OCI-LY7 (cell line): Measurements from ENCODE around the gene LSS. TPM values are rescaled to one million over a fixed set of nuclear protein-coding genes. Genes with fewer than 3 reads are reported as not detected.
"Not testable (repeated sequence)": the region's sequence is repeated elsewhere in the genome, so short reads cannot be mapped to it uniquely, and the experiment has no call there.

Experiments used
- BruUV-seq: library from RNA; stranded (reverse); fragments of 400-500 nt; replicated peaks from 2 replicates; lab custom pipeline; 2021; lab: Mats Ljungman, UMichigan
- CTCF ChIA-PET: fragments of 300-600 bp; sonication (Branson Sonifier 250); formaldehyde crosslinking; loops from one replicate; lab custom pipeline; 2022; ENCODE audit warnings: antibody characterized with exemption; ENCODE audit not compliant: unreplicated experiment; lab: Charles Lee
- POLR2A ChIA-PET: fragments of 300-600 bp; sonication (Branson Sonifier 250); formaldehyde crosslinking; loops from one replicate; lab custom pipeline; 2022; ENCODE audit warnings: antibody characterized with exemption; lab: Charles Lee
- DNase-seq: peaks from one replicate; pipeline ENCODE4 v3.0.0-alpha.2; 2015; ENCODE audit warnings: low spot score
- H2AFZ ChIP-seq: fragments of 200-600 bp; sonication (generic), shearing (Covaris generic); 2 replicates; pipeline ENCODE4 v1.6.1; 2014; ENCODE audit warnings: mild to moderate bottlenecking, antibody characterized with exemption, low read length, moderate library complexity
- H3K27ac ChIP-seq: fragments of 200-600 bp; sonication (generic); 2 replicates; pipeline ENCODE4 v1.5.1; 2014; ENCODE audit warnings: mixed run types, low read depth, mild to moderate bottlenecking, moderate library complexity, low read length, inconsistent platforms; ENCODE audit not compliant: poor library complexity, severe bottlenecking
- H3K36me3 ChIP-seq: fragments of 200-600 bp; sonication (generic); 2 replicates; pipeline ENCODE4 v1.6.1; 2014; ENCODE audit warnings: mild to moderate bottlenecking, antibody characterized with exemption, low read length, moderate library complexity, mixed read lengths; ENCODE audit not compliant: insufficient read depth
- H3K4me1 ChIP-seq: fragments of 200-600 bp; sonication (generic); 2 replicates; pipeline ENCODE4 v1.5.1; 2014; ENCODE audit warnings: mild to moderate bottlenecking, low read length; ENCODE audit not compliant: insufficient read depth, poor library complexity, severe bottlenecking
- H3K4me2 ChIP-seq: fragments of 200-600 bp; sonication (generic); 2 replicates; pipeline ENCODE4 v1.6.1; 2014; ENCODE audit warnings: mild to moderate bottlenecking, low read length
- H3K4me3 ChIP-seq: fragments of 200-600 bp; sonication (generic); 2 replicates; pipeline ENCODE4 v1.5.1; 2014; ENCODE audit warnings: mild to moderate bottlenecking, low read depth, low read length; ENCODE audit not compliant: poor library complexity, severe bottlenecking
- H3K79me2 ChIP-seq: fragments of 200-600 bp; sonication (generic); 2 replicates; pipeline ENCODE4 v1.6.1; 2016; ENCODE audit warnings: low read depth, mild to moderate bottlenecking, low read length, moderate library complexity, mixed read lengths; ENCODE audit not compliant: insufficient read depth
- H3K9me2 ChIP-seq: fragments of 200-600 bp; sonication (generic); 2 replicates; pipeline ENCODE4 v1.6.1; 2016; ENCODE audit warnings: mild to moderate bottlenecking, low read length, mixed read lengths; ENCODE audit not compliant: insufficient read depth
- H3K9me3 ChIP-seq: fragments of 200-600 bp; sonication (generic); 2 replicates; pipeline ENCODE4 v1.6.1; 2014; ENCODE audit warnings: mild to moderate bottlenecking, mixed run types, low read length, mixed read lengths
- H4K20me1 ChIP-seq: fragments of 200-600 bp; sonication (generic); 2 replicates; pipeline ENCODE4 v1.6.1; 2014; ENCODE audit warnings: mild to moderate bottlenecking, antibody characterized with exemption, low read length, moderate library complexity, mixed read lengths; ENCODE audit not compliant: insufficient read depth
- CTCF ChIP-seq: fragments of 200-600 bp; sonication (generic); conservative IDR thresholded peaks from 2 replicates; pipeline ENCODE4 v1.5.1; 2014; ENCODE audit warnings: mild to moderate bottlenecking, antibody characterized with exemption, low read length, moderate library complexity, mixed read lengths
- EZH2phosphoT487 ChIP-seq: fragments of 200-600 bp; sonication (generic); IDR thresholded peaks from 2 replicates; pipeline ENCODE4 v1.6.1; 2018; ENCODE audit warnings: low read depth, borderline replicate concordance, mild to moderate bottlenecking, mixed run types, antibody characterized with exemption, low read length, moderate library complexity, mixed read lengths
- intact Hi-C: fragments of 100-400 bp; cut with micrococcal nuclease; formaldehyde crosslinking; loops from one replicate; pipeline ENCODE4 v1.10.0; 2022; ENCODE audit not compliant: unreplicated experiment
- total RNA-seq, 2 experiments: library from RNA; depleted of rRNA in 1 of 2; stranded (reverse); fragments of >200 nt in 1 of 2; shearing (Covaris generic) in 1 of 2; gene quantifications; 2 replicates each; pipeline ENCODE4 v1.2.3, GENCODE V29; 2014 to 2022

The LSS gene
- total RNA-seq, 2 experiments from 2014 or later = 45.4 to 137 TPM

- no TSS peak for BruUV-seq
- CTCF ChIA-PET = no interaction called here
- intact Hi-C loops = no loop called here
Observed at GRCh38 chr21:46202592-46203202, 25.9 kb downstream of the LSS start.

GRCh38 chr21:46200877-46201803, 27.4 kb downstream of the LSS start:
- DNase-seq, H3K79me2 ChIP-seq, intact Hi-C loops, H3K4me1 ChIP-seq, BruUV-seq, H3K9me2 ChIP-seq, H4K20me1 ChIP-seq, CTCF ChIA-PET, H3K4me3 ChIP-seq, H3K9me3 ChIP-seq, H3K4me2 ChIP-seq, H3K27ac ChIP-seq, H2AFZ ChIP-seq, POLR2A ChIA-PET: not testable (repeated sequence)
- peaks cover 57% of the 10 kb centered on the region for H3K36me3 ChIP-seq

More at GRCh38 chr21:46202592-46203202, 25.9 kb downstream of the LSS start:
- Histone ChIP-seq H3K4me2 (no peak overlapping the region), H3K9me3 (no peaks in the 10 kb centered on the region), H4K20me1 (no peaks in the 10 kb centered on the region), H3K27ac (no peak overlapping the region), H2AFZ (no peak overlapping the region), H3K36me3 (peaks cover 52% of the 10 kb centered on the region), H3K79me2 (no peaks in the 10 kb centered on the region), H3K4me3 (no peak overlapping the region), H3K9me2 (no peaks in the 10 kb centered on the region), H3K4me1 (peaks cover 2% of the 10 kb centered on the region)
- TF ChIP-seq EZH2phosphoT487 = no peak
- TF ChIP-seq CTCF = no peak
- no peak for DNase-seq
- POLR2A ChIA-PET = interaction anchor here (0.6 kb wide), 2 partner anchors 16 to 938 kb away, joined by 3 to 4 read pairs; no protein-coding TSS in a partner anchor

- intact Hi-C loops = no loop called here
- no peaks in the 10 kb centered on the region for H4K20me1 ChIP-seq
- H3K36me3 ChIP-seq = peaks cover 58% of the 10 kb centered on the region
- no peak for TF ChIP-seq EZH2phosphoT487
- TF ChIP-seq CTCF = no peak
- no peaks in the 10 kb centered on the region for H3K4me1 ChIP-seq
- H3K4me3 ChIP-seq = no peak overlapping the region
- H2AFZ ChIP-seq = no peak overlapping the region
- H3K4me2 ChIP-seq = no peak overlapping the region
- H3K79me2 ChIP-seq = no peaks in the 10 kb centered on the region
- no peaks in the 10 kb centered on the region for H3K9me3 ChIP-seq
- no peaks in the 10 kb centered on the region for H3K9me2 ChIP-seq
- no peak overlapping the region for H3K27ac ChIP-seq
- CTCF ChIA-PET = no interaction called here
- POLR2A ChIA-PET = interaction anchor here (0.6 to 0.7 kb wide), 2 partner anchors 14 to 255 kb away, joined by 3 to 6 read pairs; no protein-coding TSS in a partner anchor
- DNase-seq = no peak
- BruUV-seq = TSS peak; percentile 27
Observed at GRCh38 chr21:46199436-46200373, 28.9 kb downstream of the LSS start.
